HEK293 (cell line): ENCODE data around the gene TSACC.

Experiments
- CTCF ChIA-PET: fragments of 350-600 bp; formaldehyde crosslinking; extraction: SDS; loops from one replicate; lab custom pipeline; 2021; ENCODE audit warnings: antibody characterized with exemption; lab: Yijun Ruan, JAX
- POLR2A ChIA-PET: fragments of 300-600 bp; formaldehyde crosslinking; extraction: SDS; loops from one replicate; lab custom pipeline; 2020; ENCODE audit warnings: antibody characterized with exemption, inconsistent platforms; lab: Yijun Ruan, JAX
- H3K27ac ChIP-seq: fragments of 200-500 bp; sonication (Bioruptor generic); 2 replicates; pipeline ENCODE4 v1.5.1; 2014; ENCODE audit warnings: low read depth, low read length, control low read depth, inconsistent platforms; ENCODE audit errors: extremely low read depth
- H3K36me3 ChIP-seq, 2 experiments: fragments of 200-500 bp in 1 of 2; sonication (Bioruptor generic) in 1 of 2; 1 replicate in 1 of 2; 2 replicates in 1 of 2; pipeline ENCODE4 v1.5.1; 2014 to 2017; ENCODE audit warnings: inconsistent platforms in 2 of 2, low read length in 2 of 2; ENCODE audit not compliant: control insufficient read depth in 2 of 2, insufficient read depth in 1 of 2
- H3K4me1 ChIP-seq: fragments of 200-500 bp; sonication (Bioruptor generic); 2 replicates; pipeline ENCODE4 v1.5.1; 2014; ENCODE audit warnings: mild to moderate bottlenecking, low read length, inconsistent platforms; ENCODE audit not compliant: control insufficient read depth, insufficient read depth
- H3K4me3 ChIP-seq: 2 replicates; pipeline ENCODE4 v1.5.1; 2011; ENCODE audit warnings: low read depth, mild to moderate bottlenecking, control low read depth, low read length, moderate library complexity
- H3K9me3 ChIP-seq: fragments of 200-500 bp; sonication (Bioruptor generic); 2 replicates; pipeline ENCODE4 v1.5.1; 2014; ENCODE audit warnings: low read depth, low read length, inconsistent platforms; ENCODE audit not compliant: control insufficient read depth, insufficient read depth
- GLI2 ChIP-seq: fragments of 450-650 bp; formaldehyde crosslinking; IDR thresholded peaks from 2 replicates; pipeline ENCODE4; 2017; ENCODE audit warnings: missing biosample characterization, missing genetic modification characterization, low read depth, borderline replicate concordance
- HOXA7 ChIP-seq: sonication (generic); formaldehyde crosslinking; IDR thresholded peaks from 2 replicates; pipeline ENCODE4 v1.8.1; 2022; ENCODE audit warnings: missing genetic modification reagents, borderline replicate concordance
- ZBTB48 ChIP-seq: fragments of 450-650 bp; formaldehyde crosslinking; IDR thresholded peaks from 2 replicates; pipeline ENCODE4 v1.5.1; 2016; ENCODE audit warnings: missing biosample characterization, missing genetic modification characterization
- ZNF132 ChIP-seq: fragments of 450-650 bp; formaldehyde crosslinking; IDR thresholded peaks from 2 replicates; pipeline ENCODE4 v1.5.1; 2017; ENCODE audit warnings: missing biosample characterization, missing genetic modification characterization, borderline replicate concordance
- ZNF138 ChIP-seq: fragments of 450-650 bp; formaldehyde crosslinking; IDR thresholded peaks from 2 replicates; pipeline ENCODE4 v1.5.1; 2016; ENCODE audit warnings: missing biosample characterization, missing genetic modification characterization, borderline replicate concordance
- ZNF169 ChIP-seq: fragments of 450-650 bp; formaldehyde crosslinking; IDR thresholded peaks from 2 replicates; pipeline ENCODE4 v1.5.1; 2016; ENCODE audit warnings: missing biosample characterization, missing genetic modification characterization
- ZNF214 ChIP-seq: fragments of 450-650 bp; formaldehyde crosslinking; IDR thresholded peaks from 2 replicates; pipeline ENCODE4 v1.5.1; 2017; ENCODE audit warnings: missing biosample characterization, mild to moderate bottlenecking, missing genetic modification characterization, borderline replicate concordance
- ZNF221 ChIP-seq: fragments of 450-650 bp; formaldehyde crosslinking; IDR thresholded peaks from 2 replicates; pipeline ENCODE4 v1.5.1; 2017; ENCODE audit warnings: missing biosample characterization, missing genetic modification characterization, borderline replicate concordance
- ZNF248 ChIP-seq: fragments of 450-650 bp; formaldehyde crosslinking; IDR thresholded peaks from 2 replicates; pipeline ENCODE4 v1.5.1; 2017; ENCODE audit warnings: missing biosample characterization, missing genetic modification characterization
- ZNF292 ChIP-seq: fragments of 450-650 bp; formaldehyde crosslinking; IDR thresholded peaks from 2 replicates; pipeline ENCODE4 v1.5.1; 2016; ENCODE audit warnings: low read depth, missing biosample characterization, missing genetic modification characterization, borderline replicate concordance
- ZNF324 ChIP-seq: fragments of 450-650 bp; formaldehyde crosslinking; IDR thresholded peaks from 2 replicates; pipeline ENCODE4 v1.5.1; 2016; ENCODE audit warnings: missing biosample characterization, missing genetic modification characterization
- ZNF404 ChIP-seq: fragments of 450-650 bp; formaldehyde crosslinking; IDR thresholded peaks from 2 replicates; pipeline ENCODE4 v1.5.1; 2017; ENCODE audit warnings: missing biosample characterization, missing genetic modification characterization
- ZNF423 ChIP-seq: fragments of 450-650 bp; formaldehyde crosslinking; IDR thresholded peaks from 2 replicates; pipeline ENCODE4 v1.5.1; 2016; ENCODE audit warnings: missing biosample characterization, missing genetic modification characterization
- ZNF514 ChIP-seq: fragments of 450-650 bp; formaldehyde crosslinking; IDR thresholded peaks from 2 replicates; pipeline ENCODE4 v1.5.1; 2016; ENCODE audit warnings: missing biosample characterization, missing genetic modification characterization
- ZNF558 ChIP-seq: fragments of 450-650 bp; formaldehyde crosslinking; IDR thresholded peaks from 2 replicates; pipeline ENCODE4 v1.5.1; 2016; ENCODE audit warnings: missing biosample characterization, missing genetic modification characterization
- ZNF624 ChIP-seq: fragments of 450-650 bp; formaldehyde crosslinking; IDR thresholded peaks from 2 replicates; pipeline ENCODE4 v1.5.1; 2017; ENCODE audit warnings: missing biosample characterization, missing genetic modification characterization
- ZNF785 ChIP-seq: fragments of 450-650 bp; formaldehyde crosslinking; IDR thresholded peaks from 2 replicates; pipeline ENCODE4 v1.5.1; 2016; ENCODE audit warnings: missing biosample characterization, missing genetic modification characterization
- ZNF830 ChIP-seq: fragments of 450-650 bp; IDR thresholded peaks from 2 replicates; pipeline ENCODE4 v1.5.0; 2018; ENCODE audit warnings: missing biosample characterization, missing genetic modification characterization, low read depth, mild to moderate bottlenecking, moderate library complexity
- TF ChIP-seq, protein P1 (sequence below): fragments of 450-650 bp; formaldehyde crosslinking; IDR thresholded peaks from 2 replicates; pipeline ENCODE4 v1.5.1; 2016; ENCODE audit warnings: missing biosample characterization, missing genetic modification characterization, borderline replicate concordance
- TF ChIP-seq, protein P2 (sequence below): fragments of 450-650 bp; formaldehyde crosslinking; IDR thresholded peaks from 2 replicates; pipeline ENCODE4 v1.5.1; 2016; ENCODE audit warnings: missing biosample characterization, missing genetic modification characterization
- TF ChIP-seq, protein P3 (sequence below): fragments of 450-650 bp; formaldehyde crosslinking; IDR thresholded peaks from 2 replicates; pipeline ENCODE4 v1.5.1; 2016; ENCODE audit warnings: missing biosample characterization, missing genetic modification characterization
- TF ChIP-seq, protein P4 (sequence below): fragments of 450-650 bp; formaldehyde crosslinking; IDR thresholded peaks from 2 replicates; pipeline ENCODE4 v1.5.1; 2017; ENCODE audit warnings: missing biosample characterization, missing genetic modification characterization
- TF ChIP-seq, protein P5 (sequence below): fragments of 450-650 bp; formaldehyde crosslinking; IDR thresholded peaks from 2 replicates; pipeline ENCODE4 v1.5.1; 2017; ENCODE audit warnings: missing biosample characterization, missing genetic modification characterization
- TF ChIP-seq, protein P6 (sequence below): fragments of 450-650 bp; formaldehyde crosslinking; IDR thresholded peaks from 2 replicates; pipeline ENCODE4 v1.5.1; 2016; ENCODE audit warnings: missing biosample characterization, missing genetic modification characterization

Gene TSACC

DNA sequence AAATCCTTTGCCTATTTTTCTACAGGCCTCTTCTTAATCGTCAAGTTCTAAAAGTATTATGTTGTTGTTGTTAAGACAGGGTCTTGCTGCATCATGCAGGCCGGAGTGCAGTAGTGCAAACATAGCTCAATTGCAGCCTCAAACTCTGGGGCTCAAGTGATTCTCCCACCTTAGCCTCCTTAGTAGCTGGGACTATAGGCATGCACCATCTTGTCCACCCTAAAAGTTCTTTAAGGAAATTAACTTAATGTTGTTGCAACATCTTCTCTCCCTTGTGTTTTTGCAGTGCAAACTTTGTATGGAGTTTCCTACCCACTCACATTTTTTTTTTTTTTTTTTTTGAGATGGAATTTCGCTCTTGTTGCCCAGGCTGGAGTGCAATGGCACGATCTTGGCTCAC is 35.1 kb upstream of the TSACC start:
- no peaks in the 10 kb centered on the region for H3K9me3 ChIP-seq
- no peaks in the 10 kb centered on the region for H3K4me1 ChIP-seq
- H3K36me3 ChIP-seq, result peaks cover 33 to 37% of the 10 kb centered on the region in 2 experiments
- POLR2A ChIA-PET, result interaction anchor here (0.7 kb wide), 1 partner anchor 12 kb away, joined by 3 read pairs; no protein-coding TSS in a partner anchor
- no peak overlapping the region for H3K27ac ChIP-seq
- CTCF ChIA-PET, result interaction anchor here (0.7 to 1.2 kb wide), 3 partner anchors 13 to 78 kb away, joined by 3 to 9 read pairs (median 5); no protein-coding TSS in a partner anchor
- no peak for TF ChIP-seq ZNF423 (tag by site-specific recombination)
- no peak for TF ChIP-seq ZNF292 (tag by site-specific recombination)
- TF ChIP-seq ZNF785 (tag by site-specific recombination), result no peak
- TF ChIP-seq ZNF221 (tag by site-specific recombination), result no peak
- no peak for TF ChIP-seq ZNF248
- no peak for TF ChIP-seq ZNF514
- TF ChIP-seq ZNF624, result no peak
- TF ChIP-seq, protein P1, sequence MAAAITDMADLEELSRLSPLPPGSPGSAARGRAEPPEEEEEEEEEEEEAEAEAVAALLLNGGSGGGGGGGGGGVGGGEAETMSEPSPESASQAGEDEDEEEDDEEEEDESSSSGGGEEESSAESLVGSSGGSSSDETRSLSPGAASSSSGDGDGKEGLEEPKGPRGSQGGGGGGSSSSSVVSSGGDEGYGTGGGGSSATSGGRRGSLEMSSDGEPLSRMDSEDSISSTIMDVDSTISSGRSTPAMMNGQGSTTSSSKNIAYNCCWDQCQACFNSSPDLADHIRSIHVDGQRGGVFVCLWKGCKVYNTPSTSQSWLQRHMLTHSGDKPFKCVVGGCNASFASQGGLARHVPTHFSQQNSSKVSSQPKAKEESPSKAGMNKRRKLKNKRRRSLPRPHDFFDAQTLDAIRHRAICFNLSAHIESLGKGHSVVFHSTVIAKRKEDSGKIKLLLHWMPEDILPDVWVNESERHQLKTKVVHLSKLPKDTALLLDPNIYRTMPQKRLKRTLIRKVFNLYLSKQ (tag by site-specific recombination), result no peak
- no peak for TF ChIP-seq ZNF214 (tag by site-specific recombination)
- TF ChIP-seq ZNF830 (tag by site-specific recombination), result no peak
- no peak for TF ChIP-seq ZNF404 (tag by site-specific recombination)
- TF ChIP-seq ZNF324 (tag by site-specific recombination), result no peak
- no peak for TF ChIP-seq ZNF138
- TF ChIP-seq, protein P2, sequence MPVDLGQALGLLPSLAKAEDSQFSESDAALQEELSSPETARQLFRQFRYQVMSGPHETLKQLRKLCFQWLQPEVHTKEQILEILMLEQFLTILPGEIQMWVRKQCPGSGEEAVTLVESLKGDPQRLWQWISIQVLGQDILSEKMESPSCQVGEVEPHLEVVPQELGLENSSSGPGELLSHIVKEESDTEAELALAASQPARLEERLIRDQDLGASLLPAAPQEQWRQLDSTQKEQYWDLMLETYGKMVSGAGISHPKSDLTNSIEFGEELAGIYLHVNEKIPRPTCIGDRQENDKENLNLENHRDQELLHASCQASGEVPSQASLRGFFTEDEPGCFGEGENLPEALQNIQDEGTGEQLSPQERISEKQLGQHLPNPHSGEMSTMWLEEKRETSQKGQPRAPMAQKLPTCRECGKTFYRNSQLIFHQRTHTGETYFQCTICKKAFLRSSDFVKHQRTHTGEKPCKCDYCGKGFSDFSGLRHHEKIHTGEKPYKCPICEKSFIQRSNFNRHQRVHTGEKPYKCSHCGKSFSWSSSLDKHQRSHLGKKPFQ, result no peak
- TF ChIP-seq ZBTB48 (tag by site-specific recombination), result no peak
- H3K4me3 ChIP-seq, result no peak overlapping the region

DNA sequence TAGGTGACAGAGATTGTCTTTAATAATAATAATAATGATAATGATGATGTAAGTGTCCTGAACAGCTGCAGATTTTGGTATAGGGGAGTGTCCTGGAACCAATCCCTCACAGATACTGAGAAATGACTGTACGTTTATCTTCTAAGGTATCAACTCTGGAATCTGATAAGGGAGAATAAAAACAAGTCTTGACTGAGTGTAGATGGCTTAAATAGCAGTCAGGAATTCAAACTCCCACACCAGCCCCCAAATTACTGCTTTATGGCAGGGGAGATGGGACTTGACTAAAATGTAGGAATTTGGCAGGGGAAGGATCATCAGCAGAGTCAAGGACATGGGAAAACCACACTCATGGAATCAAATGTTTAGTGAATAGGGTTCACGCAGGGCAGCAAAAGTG is 33.1 kb upstream of the TSACC start:
- Histone ChIP-seq H3K4me3 (no peak overlapping the region), H3K9me3 (no peaks in the 10 kb centered on the region), H3K27ac (no peak overlapping the region), H3K36me3 (peaks cover 50 to 56% of the 10 kb centered on the region in 2 experiments), H3K4me1 (no peaks in the 10 kb centered on the region)
- POLR2A ChIA-PET, result interaction anchor here (0.6 kb wide), 1 partner anchor 34 kb away, joined by 5 read pairs; no protein-coding TSS in a partner anchor
- CTCF ChIA-PET, result no interaction called here
- TF ChIP-seq, protein P3, sequence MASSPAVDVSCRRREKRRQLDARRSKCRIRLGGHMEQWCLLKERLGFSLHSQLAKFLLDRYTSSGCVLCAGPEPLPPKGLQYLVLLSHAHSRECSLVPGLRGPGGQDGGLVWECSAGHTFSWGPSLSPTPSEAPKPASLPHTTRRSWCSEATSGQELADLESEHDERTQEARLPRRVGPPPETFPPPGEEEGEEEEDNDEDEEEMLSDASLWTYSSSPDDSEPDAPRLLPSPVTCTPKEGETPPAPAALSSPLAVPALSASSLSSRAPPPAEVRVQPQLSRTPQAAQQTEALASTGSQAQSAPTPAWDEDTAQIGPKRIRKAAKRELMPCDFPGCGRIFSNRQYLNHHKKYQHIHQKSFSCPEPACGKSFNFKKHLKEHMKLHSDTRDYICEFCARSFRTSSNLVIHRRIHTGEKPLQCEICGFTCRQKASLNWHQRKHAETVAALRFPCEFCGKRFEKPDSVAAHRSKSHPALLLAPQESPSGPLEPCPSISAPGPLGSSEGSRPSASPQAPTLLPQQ, result no peak
- TF ChIP-seq ZNF132 (tag by site-specific recombination), result no peak
- TF ChIP-seq, protein P4, sequence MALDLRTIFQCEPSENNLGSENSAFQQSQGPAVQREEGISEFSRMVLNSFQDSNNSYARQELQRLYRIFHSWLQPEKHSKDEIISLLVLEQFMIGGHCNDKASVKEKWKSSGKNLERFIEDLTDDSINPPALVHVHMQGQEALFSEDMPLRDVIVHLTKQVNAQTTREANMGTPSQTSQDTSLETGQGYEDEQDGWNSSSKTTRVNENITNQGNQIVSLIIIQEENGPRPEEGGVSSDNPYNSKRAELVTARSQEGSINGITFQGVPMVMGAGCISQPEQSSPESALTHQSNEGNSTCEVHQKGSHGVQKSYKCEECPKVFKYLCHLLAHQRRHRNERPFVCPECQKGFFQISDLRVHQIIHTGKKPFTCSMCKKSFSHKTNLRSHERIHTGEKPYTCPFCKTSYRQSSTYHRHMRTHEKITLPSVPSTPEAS (tag by site-specific recombination), result no peak
- TF ChIP-seq, protein P5, sequence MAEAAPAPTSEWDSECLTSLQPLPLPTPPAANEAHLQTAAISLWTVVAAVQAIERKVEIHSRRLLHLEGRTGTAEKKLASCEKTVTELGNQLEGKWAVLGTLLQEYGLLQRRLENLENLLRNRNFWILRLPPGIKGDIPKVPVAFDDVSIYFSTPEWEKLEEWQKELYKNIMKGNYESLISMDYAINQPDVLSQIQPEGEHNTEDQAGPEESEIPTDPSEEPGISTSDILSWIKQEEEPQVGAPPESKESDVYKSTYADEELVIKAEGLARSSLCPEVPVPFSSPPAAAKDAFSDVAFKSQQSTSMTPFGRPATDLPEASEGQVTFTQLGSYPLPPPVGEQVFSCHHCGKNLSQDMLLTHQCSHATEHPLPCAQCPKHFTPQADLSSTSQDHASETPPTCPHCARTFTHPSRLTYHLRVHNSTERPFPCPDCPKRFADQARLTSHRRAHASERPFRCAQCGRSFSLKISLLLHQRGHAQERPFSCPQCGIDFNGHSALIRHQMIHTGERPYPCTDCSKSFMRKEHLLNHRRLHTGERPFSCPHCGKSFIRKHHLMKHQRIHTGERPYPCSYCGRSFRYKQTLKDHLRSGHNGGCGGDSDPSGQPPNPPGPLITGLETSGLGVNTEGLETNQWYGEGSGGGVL (tag by site-specific recombination), result no peak
- no peak for TF ChIP-seq GLI2
- no peak for TF ChIP-seq ZNF169 (tag by site-specific recombination)
- TF ChIP-seq, protein P6, sequence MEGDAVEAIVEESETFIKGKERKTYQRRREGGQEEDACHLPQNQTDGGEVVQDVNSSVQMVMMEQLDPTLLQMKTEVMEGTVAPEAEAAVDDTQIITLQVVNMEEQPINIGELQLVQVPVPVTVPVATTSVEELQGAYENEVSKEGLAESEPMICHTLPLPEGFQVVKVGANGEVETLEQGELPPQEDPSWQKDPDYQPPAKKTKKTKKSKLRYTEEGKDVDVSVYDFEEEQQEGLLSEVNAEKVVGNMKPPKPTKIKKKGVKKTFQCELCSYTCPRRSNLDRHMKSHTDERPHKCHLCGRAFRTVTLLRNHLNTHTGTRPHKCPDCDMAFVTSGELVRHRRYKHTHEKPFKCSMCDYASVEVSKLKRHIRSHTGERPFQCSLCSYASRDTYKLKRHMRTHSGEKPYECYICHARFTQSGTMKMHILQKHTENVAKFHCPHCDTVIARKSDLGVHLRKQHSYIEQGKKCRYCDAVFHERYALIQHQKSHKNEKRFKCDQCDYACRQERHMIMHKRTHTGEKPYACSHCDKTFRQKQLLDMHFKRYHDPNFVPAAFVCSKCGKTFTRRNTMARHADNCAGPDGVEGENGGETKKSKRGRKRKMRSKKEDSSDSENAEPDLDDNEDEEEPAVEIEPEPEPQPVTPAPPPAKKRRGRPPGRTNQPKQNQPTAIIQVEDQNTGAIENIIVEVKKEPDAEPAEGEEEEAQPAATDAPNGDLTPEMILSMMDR (tag by site-specific recombination), result no peak
- no peak for TF ChIP-seq ZNF558 (tag by site-specific recombination)
- TF ChIP-seq ZNF624, result no peak
- no peak for TF ChIP-seq HOXA7
- TF ChIP-seq, protein P2, result no peak
